ENCODE results near the gene CANT1. TPM values are rescaled to one million over a fixed set of nuclear protein-coding genes. Genes with fewer than 3 reads are reported as not detected.
A peak's percentile ranks its signal among the peaks of the same experiment; 100 is the strongest.

The CANT1 gene
- total RNA-seq: 49.2 and 51.3 TPM in 2 replicates

DNA sequence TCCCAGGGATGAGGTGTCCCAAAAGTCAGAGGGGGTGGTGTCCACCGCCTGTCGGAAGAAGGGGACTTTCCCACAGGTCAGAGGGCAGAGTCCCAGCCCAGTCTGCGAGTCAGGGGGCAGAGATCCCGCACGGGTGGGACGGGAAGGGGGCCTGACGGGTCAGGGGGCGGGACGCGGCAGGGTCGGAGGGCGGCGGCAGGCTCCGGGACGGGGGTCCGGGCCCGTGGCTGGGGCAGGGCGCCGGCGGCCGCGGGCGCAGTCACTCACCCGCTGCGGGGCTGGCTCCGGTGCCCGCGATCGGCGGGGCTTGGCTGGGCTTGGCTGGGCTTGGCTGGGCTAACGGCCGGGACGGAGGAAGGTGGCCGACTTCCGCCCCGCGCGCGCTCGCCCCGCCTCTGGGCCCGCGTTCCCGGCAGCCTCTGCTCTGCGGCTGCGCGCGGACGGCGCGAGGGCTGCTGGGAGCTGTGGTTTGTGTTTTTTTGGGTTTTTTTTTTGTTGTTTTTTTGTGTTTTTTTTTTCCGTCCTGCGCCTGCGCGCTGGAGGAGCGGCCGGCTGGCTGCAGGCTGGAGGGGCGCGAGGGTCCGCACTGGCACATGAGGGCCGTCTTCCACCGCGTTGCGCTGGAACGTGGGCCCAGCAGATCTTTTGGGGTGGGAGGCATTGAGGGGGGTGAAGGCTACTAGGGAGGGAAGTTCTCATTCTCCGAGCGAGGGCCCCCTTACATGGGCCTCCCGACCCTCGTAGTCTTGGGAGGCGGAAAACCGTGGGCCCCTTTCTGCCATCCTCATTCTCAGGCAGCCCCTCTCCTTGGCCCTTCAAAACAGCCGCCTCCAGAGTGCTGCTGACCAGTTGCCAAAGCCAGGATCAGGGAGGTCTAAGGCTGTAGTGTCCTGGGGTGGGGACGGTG lies at the start of gene CANT1:
CANT1 (minus strand) TSS at position 368 of the 907 bp plus-strand sequence. CDS start 12,142 bp downstream, outside the sequence.
- peaks cover 30% of the 10 kb centered on the region for H3K4me1 ChIP-seq (ENCODE audit: insufficient read depth, low read length)
- peaks cover 36% of the 10 kb centered on the region for H4K20me1 ChIP-seq (ENCODE audit: insufficient read depth, low read length)
- H3K79me2 ChIP-seq (ENCODE audit: insufficient read depth, low read length): peaks cover 48% of the 10 kb centered on the region
- no peak for TF ChIP-seq CTCF (IDR thresholded peaks at IDR 0.05; ENCODE audit: extremely low read depth, low read depth, low read length)
- H3K9me3 ChIP-seq (ENCODE audit: low read depth, low read length): no peaks in the 10 kb centered on the region
- H3K4me3 ChIP-seq (ENCODE audit: insufficient read depth, low read length): peak within 1 kb of the TSS; percentile 96
- H2AFZ ChIP-seq (ENCODE audit: low read length): peak within 1 kb of the TSS; percentile 88
- no peaks in the 10 kb centered on the region for H3K27me3 ChIP-seq (ENCODE audit: insufficient read depth, low read length)
- no peaks in the 10 kb centered on the region for H3K36me3 ChIP-seq (ENCODE audit: insufficient read depth, low read length)
- DNase-seq (ENCODE audit: insufficient read length, low spot score, missing footprints): peak; percentile 100
- peak within 1 kb of the TSS; percentile 99 for H3K4me2 ChIP-seq (ENCODE audit: insufficient read depth, low read length)
- peak within 1 kb of the TSS; percentile 83 for H3K27ac ChIP-seq (ENCODE audit: low read depth, low read length)

- H3K4me2 ChIP-seq (ENCODE audit: insufficient read depth, low read length): no peak overlapping the region
- DNase-seq (ENCODE audit: insufficient read length, low spot score, missing footprints): no peak
- no peaks in the 10 kb centered on the region for H3K9me3 ChIP-seq (ENCODE audit: low read depth, low read length)
- peaks cover 3% of the 10 kb centered on the region for H3K4me1 ChIP-seq (ENCODE audit: insufficient read depth, low read length)
- H3K27me3 ChIP-seq (ENCODE audit: insufficient read depth, low read length): peaks cover 2% of the 10 kb centered on the region
- TF ChIP-seq CTCF (IDR thresholded peaks at IDR 0.05; ENCODE audit: extremely low read depth, low read depth, low read length): no peak
- no peaks in the 10 kb centered on the region for H3K36me3 ChIP-seq (ENCODE audit: insufficient read depth, low read length)
- H2AFZ ChIP-seq (ENCODE audit: low read length): no peak overlapping the region
- no peaks in the 10 kb centered on the region for H4K20me1 ChIP-seq (ENCODE audit: insufficient read depth, low read length)
- no peaks in the 10 kb centered on the region for H3K79me2 ChIP-seq (ENCODE audit: insufficient read depth, low read length)
- no peak overlapping the region for H3K27ac ChIP-seq (ENCODE audit: low read depth, low read length)
- H3K4me3 ChIP-seq (ENCODE audit: insufficient read depth, low read length): no peak overlapping the region
These were observed 48.3 kb upstream of the CANT1 start for GRCh38 chr17:79057737-79058385.

GRCh38 chr17:79055197-79055596 lies 45.6 kb upstream of the CANT1 start:
- no peak overlapping the region for H3K27ac ChIP-seq (ENCODE audit: low read depth, low read length)
- DNase-seq (ENCODE audit: insufficient read length, low spot score, missing footprints): no peak
- no peaks in the 10 kb centered on the region for H4K20me1 ChIP-seq (ENCODE audit: insufficient read depth, low read length)
- no peak overlapping the region for H3K4me3 ChIP-seq (ENCODE audit: insufficient read depth, low read length)
- TF ChIP-seq CTCF (IDR thresholded peaks at IDR 0.05; ENCODE audit: extremely low read depth, low read depth, low read length): no peak
- H3K4me2 ChIP-seq (ENCODE audit: insufficient read depth, low read length): no peak overlapping the region
- no peak overlapping the region for H2AFZ ChIP-seq (ENCODE audit: low read length)
- H3K4me1 ChIP-seq (ENCODE audit: insufficient read depth, low read length): peaks cover 3% of the 10 kb centered on the region
- no peaks in the 10 kb centered on the region for H3K79me2 ChIP-seq (ENCODE audit: insufficient read depth, low read length)
- peaks cover 2% of the 10 kb centered on the region for H3K27me3 ChIP-seq (ENCODE audit: insufficient read depth, low read length)
- H3K36me3 ChIP-seq (ENCODE audit: insufficient read depth, low read length): no peaks in the 10 kb centered on the region
- H3K9me3 ChIP-seq (ENCODE audit: low read depth, low read length): no peaks in the 10 kb centered on the region
